Activated CD4-positive, alpha-beta T cell treated with anti-CD3 and anti-CD28 coated beads, Interleukin-2, amount 10 ng/mL, durations not matched to agents 24 days and 14 days (primary cell): ENCODE measurements around the gene MT1G. TPM values are rescaled to one million over a fixed set of nuclear protein-coding genes. Genes with fewer than 3 reads are reported as not detected.
A peak's percentile ranks its signal among the peaks of the same experiment; 100 is the strongest.
"Not testable (repeated sequence)": the region's sequence is repeated elsewhere in the genome, so short reads cannot be mapped to it uniquely, and the experiment has no call there.

Experiments
- DNase-seq: peaks from one replicate; pipeline ENCODE4 v3.0.0; 2022
- H3K27ac Mint-ChIP-seq: one replicate; pipeline ENCODE4 v1.8.0; 2022; ENCODE audit warnings: mild to moderate bottlenecking, mixed read lengths
- H3K27me3 Mint-ChIP-seq: one replicate; pipeline ENCODE4 v1.8.0; 2022; ENCODE audit warnings: mixed read lengths
- H3K36me3 Mint-ChIP-seq: one replicate; pipeline ENCODE4 v1.8.0; 2022; ENCODE audit warnings: low read depth, mild to moderate bottlenecking, mixed read lengths
- H3K4me1 Mint-ChIP-seq: one replicate; pipeline ENCODE4 v1.8.0; 2021; ENCODE audit warnings: mixed read lengths
- H3K4me3 Mint-ChIP-seq: one replicate; pipeline ENCODE4 v1.8.0; 2022; ENCODE audit warnings: mild to moderate bottlenecking, moderate library complexity, mixed read lengths
- H3K9me3 Mint-ChIP-seq: one replicate; pipeline ENCODE4 v1.8.0; 2021; ENCODE audit warnings: mixed read lengths
- intact Hi-C: fragments of 100-400 bp; cut with micrococcal nuclease; formaldehyde crosslinking; loops from one replicate; pipeline ENCODE4 v1.15.1; 2023
- total RNA-seq: library from RNA; stranded (reverse); gene quantifications from 2 replicates; pipeline ENCODE4 v1.2.3, GENCODE V29; 2022

Gene MT1G
- 24.5 and 32.2 TPM in 2 replicates for total RNA-seq

DNA sequence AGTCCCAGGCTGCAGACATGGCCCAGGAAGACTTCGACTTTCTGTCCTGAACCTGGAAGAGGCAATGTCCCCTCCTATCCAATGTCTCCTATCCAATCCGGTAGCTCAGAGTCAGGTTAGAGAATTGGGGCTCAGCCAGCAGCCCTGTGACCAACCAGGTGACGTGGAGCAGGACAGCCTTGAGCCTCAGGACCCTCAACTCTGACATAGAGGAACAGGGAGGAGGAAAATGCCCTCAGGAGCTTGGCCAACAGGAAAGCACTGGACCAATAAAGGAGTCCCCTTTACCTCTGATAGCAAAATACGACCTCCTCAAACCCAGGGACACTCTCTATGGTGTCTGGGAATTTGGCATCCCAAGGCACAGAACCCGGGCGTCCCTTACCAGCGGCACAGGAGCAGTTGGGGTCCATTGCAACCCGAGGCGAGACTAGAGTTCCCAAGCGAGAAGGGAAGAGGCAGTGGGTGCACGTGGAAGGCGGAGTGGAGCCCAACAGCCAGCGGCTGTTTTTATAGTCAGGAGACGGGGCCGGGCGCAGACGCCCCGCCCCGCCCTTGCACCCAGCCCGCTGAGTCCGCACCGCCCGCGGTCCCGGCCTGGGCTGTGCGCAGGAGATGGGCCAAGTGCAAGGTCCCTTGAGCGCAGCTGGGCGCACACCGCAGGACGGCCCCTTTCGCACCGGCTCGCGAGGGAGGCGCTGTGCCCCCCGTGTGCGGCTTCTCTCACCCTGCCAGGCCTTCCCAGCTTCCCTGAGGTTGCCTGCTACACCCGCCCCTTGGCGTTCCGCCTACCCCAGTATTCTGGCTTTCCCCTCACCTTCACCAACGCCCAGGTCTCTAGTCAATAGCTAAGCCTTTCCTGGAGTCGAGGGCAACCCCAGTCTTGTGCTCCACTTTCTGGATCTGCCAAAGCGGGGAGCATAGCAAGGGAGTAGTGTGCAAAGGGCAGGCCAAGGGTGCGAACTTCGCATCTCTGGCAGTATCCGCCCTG is at the start of gene MT1G:
MT1G (minus strand) TSS at position 485 of the 991 bp plus-strand sequence; CDS start at position 413, 72 bp downstream.
- H3K9me3 Mint-ChIP-seq = no peaks in the 10 kb centered on the region
- H3K36me3 Mint-ChIP-seq = peaks cover 2% of the 10 kb centered on the region
- no peak within 1 kb of the TSS for H3K27ac Mint-ChIP-seq
- peak; percentile 87 for DNase-seq
- H3K4me1 Mint-ChIP-seq = peaks cover 37% of the 10 kb centered on the region
- peak within 1 kb of the TSS; percentile 72 for H3K4me3 Mint-ChIP-seq
- intact Hi-C loops = no loop called here
- H3K27me3 Mint-ChIP-seq = peaks cover 60% of the 10 kb centered on the region

DNA sequence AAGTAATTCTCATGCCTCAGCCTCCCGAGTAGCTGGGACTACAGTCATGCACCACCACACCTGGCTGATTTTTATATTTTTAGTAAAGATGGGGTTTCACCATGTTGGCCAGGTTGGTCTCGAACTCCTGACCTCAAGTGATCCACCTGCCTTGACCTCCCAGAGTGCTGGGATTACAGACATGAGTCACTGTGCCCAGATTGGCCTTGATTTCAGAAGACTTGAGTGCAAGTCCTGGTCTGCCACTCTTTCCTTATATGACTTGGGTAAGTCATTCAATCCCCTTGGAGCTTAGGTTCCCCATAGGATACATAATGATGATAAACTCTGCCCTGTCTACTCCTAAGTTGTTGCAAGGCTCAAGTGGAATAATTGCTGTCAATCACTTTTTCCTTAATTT is 49.7 kb upstream of the MT1G start:
- H3K4me3 Mint-ChIP-seq, H3K9me3 Mint-ChIP-seq, H3K4me1 Mint-ChIP-seq, DNase-seq, intact Hi-C loops, H3K36me3 Mint-ChIP-seq, H3K27ac Mint-ChIP-seq: not testable (repeated sequence)
- peaks cover 11% of the 10 kb centered on the region for H3K27me3 Mint-ChIP-seq

DNA sequence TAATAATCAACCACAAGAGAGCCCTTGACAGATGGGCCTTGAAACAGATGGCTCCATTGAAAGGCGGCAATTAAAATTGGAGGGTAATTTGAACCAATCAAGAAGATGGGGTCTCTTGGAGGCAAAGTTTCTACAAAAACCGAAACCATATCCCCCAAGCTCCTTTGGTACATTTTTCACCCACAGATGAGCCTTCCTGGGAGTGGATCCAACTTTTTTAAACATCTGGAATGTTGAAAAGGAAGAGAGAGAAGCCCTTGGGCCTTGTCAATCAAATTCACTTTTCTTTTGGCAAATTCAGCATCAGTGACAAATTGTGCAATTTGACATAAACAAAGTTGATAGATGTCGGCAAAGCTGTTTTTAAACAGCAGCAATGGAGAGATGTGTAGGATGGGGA is 48.9 kb upstream of the MT1G start:
- Mint-ChIP-seq H3K27ac (no peak overlapping the region), H3K36me3 (no peaks in the 10 kb centered on the region), H3K27me3 (peaks cover 6% of the 10 kb centered on the region), H3K4me3 (no peak overlapping the region), H3K9me3 (no peaks in the 10 kb centered on the region), H3K4me1 (no peaks in the 10 kb centered on the region)
- no peak for DNase-seq
- intact Hi-C loops = no loop called here

DNA sequence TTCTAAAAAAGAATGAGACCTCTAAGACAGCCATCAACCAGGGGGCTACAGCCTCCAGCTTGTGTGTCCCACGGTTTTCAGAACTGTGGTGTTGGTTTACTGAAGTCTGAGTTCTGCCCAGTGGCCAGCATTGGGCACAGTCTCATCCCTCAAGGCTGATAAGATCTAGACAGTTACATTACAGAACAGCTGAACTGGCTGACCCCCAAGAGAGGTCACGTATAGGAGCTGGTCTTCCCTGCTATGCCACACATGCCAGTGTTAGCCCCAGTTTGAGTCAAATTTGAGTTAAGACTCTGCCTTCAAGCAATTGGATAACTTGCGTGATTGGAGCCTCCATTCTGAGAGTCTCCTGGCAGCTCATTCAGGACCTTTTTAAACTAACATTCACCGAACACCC is 47.3 kb upstream of the MT1G start:
- Mint-ChIP-seq H3K27me3 (peaks cover 4% of the 10 kb centered on the region), H3K36me3 (no peaks in the 10 kb centered on the region), H3K27ac (no peak overlapping the region), H3K9me3 (no peaks in the 10 kb centered on the region), H3K4me1 (peaks cover 6% of the 10 kb centered on the region), H3K4me3 (no peak overlapping the region)
- DNase-seq = no peak
- intact Hi-C loops = no loop called here

DNA sequence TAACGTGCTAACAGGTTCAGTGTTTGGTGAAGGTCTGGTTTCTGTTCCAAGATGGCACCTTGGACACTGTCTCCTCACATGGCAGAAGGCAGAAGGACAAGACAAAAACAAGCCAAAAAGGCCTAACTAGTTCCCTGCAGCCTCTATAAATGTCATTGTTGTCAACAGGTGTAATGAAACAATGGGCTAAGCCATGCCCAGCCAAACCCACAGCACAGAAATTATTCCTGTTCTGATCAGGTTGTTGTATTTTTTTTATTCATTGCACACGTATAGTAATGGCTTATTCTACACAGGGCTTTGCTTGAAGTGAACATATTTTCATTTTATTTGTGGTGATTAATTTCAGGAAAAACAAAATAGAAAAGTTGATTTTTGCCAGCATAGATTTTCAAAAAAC is 45.9 kb upstream of the MT1G start:
- DNase-seq = no peak
- H3K9me3 Mint-ChIP-seq = no peaks in the 10 kb centered on the region
- H3K27me3 Mint-ChIP-seq = peaks cover 2% of the 10 kb centered on the region
- H3K27ac Mint-ChIP-seq = no peak overlapping the region
- no peak overlapping the region for H3K4me3 Mint-ChIP-seq
- intact Hi-C loops = no loop called here
- no peaks in the 10 kb centered on the region for H3K36me3 Mint-ChIP-seq
- peaks cover 16% of the 10 kb centered on the region for H3K4me1 Mint-ChIP-seq

DNA sequence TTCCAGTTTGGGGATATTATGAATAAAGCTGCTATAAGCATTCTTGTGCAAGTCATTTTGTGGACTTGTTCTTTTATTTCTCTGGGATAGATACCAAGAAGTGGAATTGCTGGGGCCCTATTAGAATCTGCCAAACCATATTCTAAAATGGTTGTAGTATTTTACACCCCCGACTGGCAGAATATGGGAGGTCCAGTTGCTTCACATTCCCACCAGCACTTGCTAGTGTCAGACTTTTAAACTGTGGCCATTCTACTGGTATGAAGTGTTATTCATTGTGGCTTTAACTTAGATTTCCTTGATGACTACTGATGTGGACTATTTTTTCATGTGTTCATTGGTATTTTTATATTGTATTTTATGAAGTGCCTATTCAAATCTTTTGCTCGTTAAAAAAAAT is 44.0 kb upstream of the MT1G start:
- Mint-ChIP-seq H3K4me3 (no peak overlapping the region), H3K9me3 (no peaks in the 10 kb centered on the region), H3K4me1 (peaks cover 27% of the 10 kb centered on the region), H3K36me3 (no peaks in the 10 kb centered on the region), H3K27me3 (no peaks in the 10 kb centered on the region), H3K27ac (no peak overlapping the region)
- intact Hi-C loops = no loop called here
- DNase-seq = no peak

DNA sequence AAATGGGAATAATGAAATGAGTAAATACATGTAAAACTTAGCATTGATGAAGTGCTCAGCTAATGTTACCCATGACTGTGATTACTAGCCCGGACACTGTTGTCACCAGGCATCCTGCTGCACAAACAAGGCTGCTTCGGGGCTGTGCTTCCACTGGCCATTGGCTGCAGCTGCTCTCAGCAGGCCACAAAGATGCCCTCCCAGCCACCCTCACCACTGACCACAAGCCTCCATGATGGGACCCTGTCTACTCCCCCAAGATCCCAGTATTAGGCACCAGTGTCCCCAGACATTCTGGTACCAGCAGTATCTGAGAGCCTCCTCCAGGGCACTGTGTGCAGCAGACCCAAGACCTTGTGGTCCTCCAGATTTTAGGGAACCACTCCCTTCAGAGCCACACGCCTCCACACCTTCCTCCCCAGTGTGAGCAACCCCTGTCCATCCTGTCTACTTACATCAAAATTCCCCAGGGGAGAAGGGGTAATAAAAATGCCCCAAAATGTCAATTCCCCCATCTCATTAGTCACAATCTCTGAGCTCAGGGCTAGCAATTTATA is 42.4 kb upstream of the MT1G start:
- Mint-ChIP-seq H3K36me3 (no peaks in the 10 kb centered on the region), H3K27me3 (no peaks in the 10 kb centered on the region), H3K4me1 (peaks cover 29% of the 10 kb centered on the region), H3K4me3 (no peak overlapping the region), H3K27ac (no peak overlapping the region), H3K9me3 (no peaks in the 10 kb centered on the region)
- intact Hi-C loops = no loop called here
- no peak for DNase-seq

DNA sequence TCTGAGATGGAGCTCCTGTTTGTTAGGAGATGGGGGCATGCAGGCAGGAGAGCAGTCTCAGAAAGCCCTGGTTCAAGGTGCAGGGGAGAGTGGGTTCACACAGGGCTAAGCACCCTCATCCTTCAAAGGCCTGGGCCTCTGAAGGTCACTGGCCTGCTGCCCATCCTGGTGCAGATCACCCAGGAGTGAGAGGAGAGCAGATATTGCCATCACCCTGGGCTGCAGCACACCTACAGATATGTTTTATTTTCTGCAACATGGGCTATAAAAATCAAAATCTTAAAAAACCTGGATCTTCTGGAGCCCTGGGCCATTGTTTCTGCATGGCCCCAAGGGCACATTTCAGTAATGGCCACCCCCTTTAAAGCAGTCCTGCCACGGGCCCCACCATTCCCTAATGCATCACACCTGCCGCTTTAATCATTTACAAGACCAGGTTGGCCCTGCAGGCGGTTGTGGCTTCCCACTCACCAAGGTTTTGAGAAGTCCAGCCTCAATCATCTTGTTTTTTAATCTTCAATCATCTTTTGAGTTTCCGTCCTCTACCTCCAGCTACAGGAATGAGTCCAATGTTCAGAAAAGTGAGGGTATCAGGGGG is 41.7 kb upstream of the MT1G start:
- H3K27me3 Mint-ChIP-seq = no peaks in the 10 kb centered on the region
- peaks cover 29% of the 10 kb centered on the region for H3K4me1 Mint-ChIP-seq
- peak overlapping the region; percentile 73 for H3K27ac Mint-ChIP-seq
- no peaks in the 10 kb centered on the region for H3K36me3 Mint-ChIP-seq
- H3K4me3 Mint-ChIP-seq = peak overlapping the region; percentile 67
- H3K9me3 Mint-ChIP-seq = no peaks in the 10 kb centered on the region
- intact Hi-C loops = loop anchor here (2.0 to 10.0 kb wide), 2 partner anchors 19 to 195 kb away; no protein-coding TSS in a partner anchor
- DNase-seq = no peak

DNA sequence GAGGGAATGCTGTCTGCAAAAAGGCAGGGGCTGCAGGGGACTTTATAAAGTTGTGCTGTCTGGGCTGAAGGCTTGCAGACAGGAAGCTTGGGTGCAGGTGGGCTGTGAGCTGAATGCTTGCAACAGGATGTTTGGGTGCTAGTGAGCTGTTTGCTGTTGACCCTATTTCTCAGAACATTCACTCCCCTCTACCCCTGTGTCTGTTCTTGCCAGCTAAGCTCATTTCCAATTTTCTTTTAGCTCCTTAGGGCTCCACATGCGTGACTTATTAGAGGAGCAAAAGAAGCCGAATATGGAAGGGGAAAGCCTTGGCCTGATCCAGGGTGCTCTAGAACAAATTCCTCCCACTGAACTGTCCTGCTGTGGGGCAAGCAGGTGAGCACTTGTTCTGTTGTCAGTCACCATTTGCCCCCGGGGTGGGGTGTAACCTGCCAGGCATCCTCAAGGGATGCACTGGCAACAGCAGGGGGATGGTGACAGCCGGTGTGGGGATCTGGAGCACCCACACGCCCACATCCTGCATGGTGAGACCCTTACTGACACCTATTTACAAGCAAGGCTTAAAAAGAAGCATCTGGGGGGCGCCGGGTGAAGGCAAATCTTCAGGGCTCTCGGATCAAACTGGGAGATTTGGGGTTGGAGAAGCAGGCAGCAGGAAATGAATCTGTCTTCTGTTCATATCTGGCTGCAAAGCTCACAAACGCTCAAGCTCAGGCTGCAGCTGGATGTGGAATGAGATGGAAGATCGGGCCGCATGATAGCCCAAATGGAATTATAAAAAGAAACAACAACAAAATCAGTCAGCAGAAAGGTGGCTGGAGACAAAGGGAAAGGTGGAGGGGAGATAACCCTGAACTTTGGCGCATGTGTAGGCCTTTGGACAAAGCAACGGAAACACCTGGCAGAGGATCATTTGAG is 40.9 kb upstream of the MT1G start:
- H3K27me3 Mint-ChIP-seq = no peaks in the 10 kb centered on the region
- peak; percentile 76 for DNase-seq

DNA sequence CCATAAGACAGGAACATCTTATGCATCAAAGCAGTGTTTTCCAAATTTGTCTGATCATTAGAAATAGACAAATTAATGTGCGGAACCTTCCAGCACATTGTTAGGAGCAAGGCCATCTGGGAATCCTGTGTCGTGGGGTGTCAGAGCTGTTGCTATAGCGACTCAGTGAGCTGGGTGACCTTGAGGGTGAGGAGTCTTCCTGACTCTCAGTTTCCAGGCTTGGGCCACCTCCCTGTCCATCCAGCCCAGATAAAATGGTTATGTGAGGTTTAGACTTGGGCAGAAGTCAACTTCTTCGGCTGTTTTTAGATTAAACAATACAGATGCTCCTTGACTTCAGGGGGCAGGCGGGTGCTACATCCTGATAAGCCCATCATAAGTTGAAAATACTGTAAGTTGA is 35.0 kb upstream of the MT1G start:
- Mint-ChIP-seq H3K27me3 (peaks cover 2% of the 10 kb centered on the region), H3K27ac (no peak overlapping the region)
- DNase-seq = no peak

More for the DNA sequence above, 40.9 kb upstream of the MT1G start:
- no peaks in the 10 kb centered on the region for H3K9me3 Mint-ChIP-seq
- peak overlapping the region; percentile 73 for H3K27ac Mint-ChIP-seq
- peaks cover 29% of the 10 kb centered on the region for H3K4me1 Mint-ChIP-seq
- peak overlapping the region; percentile 67 for H3K4me3 Mint-ChIP-seq
- intact Hi-C loops = loop anchor here (2.0 to 10.0 kb wide), 2 partner anchors 20 to 194 kb away; no protein-coding TSS in a partner anchor
- H3K36me3 Mint-ChIP-seq = no peaks in the 10 kb centered on the region

DNA sequence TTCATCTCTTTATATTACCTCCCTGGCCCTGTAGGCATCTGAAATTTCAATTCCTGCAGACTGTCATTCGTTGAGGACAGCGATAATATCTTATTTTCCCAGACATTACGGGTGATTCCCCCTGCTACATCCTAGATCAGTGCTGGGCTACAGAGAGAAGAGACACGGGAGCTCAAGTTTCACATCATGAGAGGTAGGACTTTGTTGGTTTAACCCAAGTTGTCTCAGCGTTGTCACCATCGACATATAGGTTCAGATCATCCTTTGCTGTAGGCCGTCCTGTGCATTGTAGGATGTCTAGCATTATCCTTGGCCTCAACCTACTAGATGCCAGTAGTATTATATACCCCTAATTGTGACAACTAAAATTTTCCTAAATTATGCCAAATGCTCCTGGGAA is 33.7 kb upstream of the MT1G start:
- H3K27ac Mint-ChIP-seq = no peak overlapping the region
- intact Hi-C loops = loop anchor here (10.0 kb wide), 1 partner anchor 187 kb away; no protein-coding TSS in a partner anchor

More for the DNA sequence above, 35.0 kb upstream of the MT1G start:
- Mint-ChIP-seq H3K4me1 (peaks cover 14% of the 10 kb centered on the region), H3K4me3 (no peak overlapping the region), H3K36me3 (no peaks in the 10 kb centered on the region), H3K9me3 (no peaks in the 10 kb centered on the region)
- intact Hi-C loops = loop anchor here (1.0 to 10.0 kb wide), 5 partner anchors 21 to 188 kb away; partner anchors contain the start of gene MT1X

DNA sequence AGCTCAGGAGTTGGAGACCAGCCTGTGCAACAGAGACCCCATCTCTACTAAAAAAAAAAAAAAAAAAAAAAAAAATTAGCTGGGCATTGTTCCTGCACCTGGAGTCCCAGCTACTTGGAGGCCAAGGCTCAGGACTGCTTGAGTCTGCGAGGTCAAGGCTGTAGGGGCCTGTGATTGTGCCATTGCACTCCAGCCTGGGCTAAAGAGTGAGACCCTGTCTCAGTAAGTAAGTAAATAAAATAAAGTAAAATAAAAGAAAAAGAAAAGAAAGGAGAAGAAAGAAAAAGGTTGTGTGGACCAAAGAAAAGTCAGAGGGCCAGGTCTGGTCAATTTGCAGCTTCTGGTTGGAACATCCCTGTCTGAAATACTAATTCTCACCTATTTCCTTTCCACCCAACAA is 32.8 kb upstream of the MT1G start:
- peaks cover 12% of the 10 kb centered on the region for H3K4me1 Mint-ChIP-seq

More for the DNA sequence above, 33.7 kb upstream of the MT1G start:
- Mint-ChIP-seq H3K27me3 (peaks cover 5% of the 10 kb centered on the region), H3K4me3 (no peak overlapping the region), H3K4me1 (peaks cover 12% of the 10 kb centered on the region), H3K9me3 (no peaks in the 10 kb centered on the region), H3K36me3 (no peaks in the 10 kb centered on the region)
- DNase-seq = no peak

DNA sequence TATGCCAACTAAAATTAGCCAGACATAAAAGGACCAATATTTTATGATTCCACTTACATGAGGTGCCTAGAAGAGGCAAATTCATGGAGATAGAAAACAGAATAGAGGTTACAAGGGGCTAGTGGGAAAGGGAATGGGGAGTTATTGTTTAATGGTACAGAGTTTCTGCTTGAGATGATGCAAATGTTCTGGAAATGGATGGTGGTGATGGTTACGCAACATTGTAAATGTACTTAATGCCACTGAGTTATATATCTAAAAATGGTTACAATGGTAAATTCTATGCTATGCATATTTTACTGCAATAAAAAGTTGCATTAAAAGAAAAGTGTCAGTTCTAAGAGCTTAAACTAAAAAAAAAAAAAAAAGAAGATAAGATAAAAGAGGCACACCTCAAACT is 32.3 kb upstream of the MT1G start:
- DNase-seq = no peak
- Mint-ChIP-seq H3K9me3 (no peaks in the 10 kb centered on the region), H3K27me3 (peaks cover 5% of the 10 kb centered on the region), H3K27ac (no peak overlapping the region), H3K4me1 (peaks cover 9% of the 10 kb centered on the region), H3K4me3 (no peak overlapping the region), H3K36me3 (no peaks in the 10 kb centered on the region)
- intact Hi-C loops = loop anchor here (10.0 kb wide), 1 partner anchor 185 kb away; no protein-coding TSS in a partner anchor

More for the DNA sequence above, 32.8 kb upstream of the MT1G start:
- DNase-seq = no peak
- Mint-ChIP-seq H3K9me3 (no peaks in the 10 kb centered on the region), H3K27ac (no peak overlapping the region), H3K36me3 (no peaks in the 10 kb centered on the region), H3K27me3 (peaks cover 5% of the 10 kb centered on the region), H3K4me3 (no peak overlapping the region)
- intact Hi-C loops = loop anchor here (10.0 kb wide), 1 partner anchor 186 kb away; no protein-coding TSS in a partner anchor
